Bronchial epithelial cell (primary cell): ENCODE measurements around the gene IMMT. TPM values are rescaled to one million over a fixed set of nuclear protein-coding genes. Genes with fewer than 3 reads are reported as not detected.

Source experiments
- DNase-seq: peaks from one replicate; pipeline ENCODE4 v3.0.0-alpha.2; 2010; ENCODE audit warnings: low read depth
- FAIRE-seq: peaks from 2 replicates; lab custom pipeline; 2011; peaks lifted over from hg19 to GRCh38; lab: Jason Lieb, UNC
- H3K27me3 ChIP-seq: 2 replicates; pipeline ENCODE4 v1.5.1; 2011; ENCODE audit warnings: low read length; ENCODE audit not compliant: control insufficient read depth, insufficient read depth
- H3K36me3 ChIP-seq: 2 replicates; pipeline ENCODE4 v1.5.1; 2011; ENCODE audit warnings: low read length; ENCODE audit not compliant: control insufficient read depth, insufficient read depth
- H3K4me3 ChIP-seq: 2 replicates; pipeline ENCODE4 v1.5.1; 2011; ENCODE audit warnings: mild to moderate bottlenecking, low read depth, low read length, control low read depth
- CTCF ChIP-seq: IDR thresholded peaks from 2 replicates; pipeline ENCODE4 v1.5.1; 2011; ENCODE audit warnings: mild to moderate bottlenecking, moderate library complexity, low read length, control low read depth, inconsistent platforms; ENCODE audit not compliant: insufficient read depth, severe bottlenecking
- total RNA-seq: library from RNA; depleted of rRNA; stranded (reverse); fragments of >200 nt; gene quantifications from 2 replicates; pipeline ENCODE4 v1.2.1, GENCODE V29; 2014

Gene IMMT
- total RNA-seq, 1 donor from 2014 or later = 32.4 TPM

- H3K4me3 ChIP-seq = no peak overlapping the region
- H3K27me3 ChIP-seq = no peaks in the 10 kb centered on the region
- TF ChIP-seq CTCF = no peak
- no peak for FAIRE-seq
- H3K36me3 ChIP-seq = peaks cover 5% of the 10 kb centered on the region
- no peak for DNase-seq
Observed at GRCh38 chr2:86175828-86176227, 19.4 kb downstream of the IMMT start.

- Histone ChIP-seq H3K4me3 (no peak overlapping the region), H3K27me3 (no peaks in the 10 kb centered on the region), H3K36me3 (peaks cover 2% of the 10 kb centered on the region)
- FAIRE-seq (no peak), DNase-seq (no peak)
- TF ChIP-seq CTCF = no peak
Observed at GRCh38 chr2:86174445-86174844, 20.8 kb downstream of the IMMT start.

- TF ChIP-seq CTCF = no peak
Observed at GRCh38 chr2:86172610-86173009, 22.7 kb downstream of the IMMT start.

GRCh38 chr2:86171295-86171694, 24.0 kb downstream of the IMMT start:
- DNase-seq = no peak
- TF ChIP-seq CTCF = no peak
- no peak overlapping the region for H3K4me3 ChIP-seq
- H3K27me3 ChIP-seq = no peaks in the 10 kb centered on the region
- H3K36me3 ChIP-seq = peaks cover 4% of the 10 kb centered on the region
- no peak for FAIRE-seq

More at GRCh38 chr2:86172610-86173009, 22.7 kb downstream of the IMMT start:
- DNase-seq (no peak), FAIRE-seq (no peak)
- Histone ChIP-seq H3K27me3 (no peaks in the 10 kb centered on the region), H3K4me3 (no peak overlapping the region), H3K36me3 (peaks cover 4% of the 10 kb centered on the region)

- H3K4me3 ChIP-seq = no peak overlapping the region
- FAIRE-seq (no peak), DNase-seq (no peak)
- peaks cover 1% of the 10 kb centered on the region for H3K36me3 ChIP-seq
- TF ChIP-seq CTCF = no peak
- H3K27me3 ChIP-seq = no peaks in the 10 kb centered on the region
Observed at GRCh38 chr2:86170449-86170848, 24.8 kb downstream of the IMMT start.
